Measurements from ENCODE around the gene CCNJL. TPM values are rescaled to one million over a fixed set of nuclear protein-coding genes. Genes with fewer than 3 reads are reported as not detected.

The CCNJL gene
- total and polyA plus RNA-seq, 8 donors = 8.6 to 19.6 (median 10.6) TPM

- peaks cover 13 to 73% of the 10 kb centered on the region in 2 donors for H3K4me1 ChIP-seq
- H3K4me3 ChIP-seq = no peak overlapping the region
- peak in 3 of 4 donors; percentile 67 to 85 (median 73) for DNase-seq
- peak; percentile 82 for ATAC-seq
- H3K36me3 ChIP-seq = no peaks in the 10 kb centered on the region
- H3K27me3 ChIP-seq = no peaks in the 10 kb centered on the region
- peak overlapping the region; percentile 72 to 89 for H3K27ac ChIP-seq
- TF ChIP-seq CTCF (IDR thresholded peaks at IDR 0.05) = no peak
- no peaks in the 10 kb centered on the region for H3K9me3 ChIP-seq
- intact Hi-C loops (cut with DNase I) = no loop called here
Observed at GRCh38 chr5:160293901-160294561, 18.3 kb downstream of the CCNJL start.

- Histone ChIP-seq H3K27ac (peak overlapping the region; percentile 72 to 89), H3K27me3 (no peaks in the 10 kb centered on the region), H3K4me3 (no peak overlapping the region), H3K9me3 (no peaks in the 10 kb centered on the region), H3K4me1 (peaks cover 15 to 73% of the 10 kb centered on the region in 2 donors), H3K36me3 (no peaks in the 10 kb centered on the region)
- TF ChIP-seq CTCF (IDR thresholded peaks at IDR 0.05) = no peak
- no peak for DNase-seq
- ATAC-seq = no peak
- intact Hi-C loops (cut with DNase I) = no loop called here
Observed at GRCh38 chr5:160293386-160293785, 19.0 kb downstream of the CCNJL start.

GRCh38 chr5:160291467-160291866 lies 20.9 kb downstream of the CCNJL start:
- TF ChIP-seq CTCF (IDR thresholded peaks at IDR 0.05) = no peak
- ATAC-seq = no peak
- H3K36me3 ChIP-seq = no peaks in the 10 kb centered on the region
- peak overlapping the region; percentile 6 to 13 for H3K27ac ChIP-seq
- no peak for DNase-seq
- no peak overlapping the region for H3K4me3 ChIP-seq
- intact Hi-C loops (cut with DNase I) = no loop called here
- no peaks in the 10 kb centered on the region for H3K27me3 ChIP-seq
- no peaks in the 10 kb centered on the region for H3K9me3 ChIP-seq
- peaks cover 23 to 73% of the 10 kb centered on the region in 2 donors for H3K4me1 ChIP-seq

GRCh38 chr5:160290751-160291150 lies 21.6 kb downstream of the CCNJL start:
- no peaks in the 10 kb centered on the region for H3K27me3 ChIP-seq
- H3K4me3 ChIP-seq = no peak overlapping the region
- intact Hi-C loops (cut with DNase I) = no loop called here
- H3K4me1 ChIP-seq = peaks cover 23 to 71% of the 10 kb centered on the region in 2 donors
- no peak for TF ChIP-seq CTCF (IDR thresholded peaks at IDR 0.05)
- peak overlapping the region in 1 of 2 donors; percentile 30 for H3K27ac ChIP-seq
- DNase-seq (no peak), ATAC-seq (no peak)
- H3K36me3 ChIP-seq = no peaks in the 10 kb centered on the region
- H3K9me3 ChIP-seq = no peaks in the 10 kb centered on the region

GRCh38 chr5:160289721-160290120 lies 22.6 kb downstream of the CCNJL start:
- ATAC-seq (peak; percentile 22), DNase-seq (peak in 3 of 4 donors; percentile 31 to 84 (median 68))
- Histone ChIP-seq H3K27me3 (no peaks in the 10 kb centered on the region), H3K4me3 (no peak overlapping the region), H3K9me3 (no peaks in the 10 kb centered on the region), H3K4me1 (peaks cover 23 to 69% of the 10 kb centered on the region in 2 donors), H3K36me3 (no peaks in the 10 kb centered on the region), H3K27ac (peak overlapping the region; percentile 47 to 58)
- TF ChIP-seq CTCF (IDR thresholded peaks at IDR 0.05) = no peak
- intact Hi-C loops (cut with DNase I) = no loop called here

Data from left lung (tissue), 10 donors.